ENCODE results near the gene TRPV2.

TRPV2 gene

GRCh38 chr17:16415031-16415924 is at the start of gene TRPV2:
TRPV2 (plus strand) TSS chr17:16415571; CDS start chr17:16417669, 2,098 bp downstream.
- peak within 1 kb of the TSS; percentile 66 for H3K4me3 ChIP-seq (ENCODE audit: low read length)
- no peaks in the 10 kb centered on the region for H3K9me2 ChIP-seq (replicated peaks; ENCODE audit: control insufficient read depth, low read length)
- 0 out of 2 replicates have a peak, but pooled peaks cover 2% of the 10 kb centered on the region for H3K27me3 ChIP-seq (ENCODE audit: control insufficient read depth, low read length)
- no peaks in the 10 kb centered on the region for H4K20me1 ChIP-seq (ENCODE audit: control insufficient read depth, insufficient read depth, low read depth, low read length)
- H3K4me1 ChIP-seq (ENCODE audit: control insufficient read depth, low read length), result peaks cover 31% of the 10 kb centered on the region
- H3K27ac ChIP-seq (ENCODE audit: low read depth, low read length), result no peak within 1 kb of the TSS
- peak within 1 kb of the TSS; percentile 79 for H3K4me2 ChIP-seq (ENCODE audit: low read length)
- H3F3A ChIP-seq (ENCODE audit: control insufficient read depth, insufficient read depth), result no peaks in the 10 kb centered on the region
- no peaks in the 10 kb centered on the region for H3K79me2 ChIP-seq (ENCODE audit: control insufficient read depth, low read length)
- no peak for TF ChIP-seq EZH2phosphoT487 (IDR thresholded peaks at IDR 0.05; ENCODE audit: borderline replicate concordance, low read length)
- peak; percentile 80 for TF ChIP-seq CTCF (IDR thresholded peaks at IDR 0.05; ENCODE audit: low read depth, low read length, poor library complexity, severe bottlenecking)
- no peaks in the 10 kb centered on the region for H3K36me3 ChIP-seq (ENCODE audit: control insufficient read depth, low read length)
- no peaks in the 10 kb centered on the region for H3K9me3 ChIP-seq (ENCODE audit: control insufficient read depth, insufficient read depth, low read length)

- H3K79me2 ChIP-seq (ENCODE audit: control insufficient read depth, low read length), result no peaks in the 10 kb centered on the region
- no peak overlapping the region for H3K27ac ChIP-seq (ENCODE audit: low read depth, low read length)
- H3K9me2 ChIP-seq (replicated peaks; ENCODE audit: control insufficient read depth, low read length), result no peaks in the 10 kb centered on the region
- no peak overlapping the region for H3K4me3 ChIP-seq (ENCODE audit: low read length)
- TF ChIP-seq EZH2phosphoT487 (IDR thresholded peaks at IDR 0.05; ENCODE audit: borderline replicate concordance, low read length), result no peak
- TF ChIP-seq CTCF (IDR thresholded peaks at IDR 0.05; ENCODE audit: low read depth, low read length, poor library complexity, severe bottlenecking), result no peak
- no peaks in the 10 kb centered on the region for H3K36me3 ChIP-seq (ENCODE audit: control insufficient read depth, low read length)
- no peaks in the 10 kb centered on the region for H3K27me3 ChIP-seq (ENCODE audit: control insufficient read depth, low read length)
- no peaks in the 10 kb centered on the region for H3K9me3 ChIP-seq (ENCODE audit: control insufficient read depth, insufficient read depth, low read length)
- H3K4me2 ChIP-seq (ENCODE audit: low read length), result no peak overlapping the region
- H3K4me1 ChIP-seq (ENCODE audit: control insufficient read depth, low read length), result no peaks in the 10 kb centered on the region
- no peaks in the 10 kb centered on the region for H4K20me1 ChIP-seq (ENCODE audit: control insufficient read depth, insufficient read depth, low read depth, low read length)
- no peaks in the 10 kb centered on the region for H3F3A ChIP-seq (ENCODE audit: control insufficient read depth, insufficient read depth)
These were observed 43.6 kb upstream of the TRPV2 start for GRCh38 chr17:16371742-16372141.

GRCh38 chr17:16374146-16374938 is 41.0 kb upstream of the TRPV2 start:
- H3K4me2 ChIP-seq (ENCODE audit: low read length), result no peak overlapping the region

More at GRCh38 chr17:16374146-16374938, 41.0 kb upstream of the TRPV2 start:
- Histone ChIP-seq H3K36me3 (ENCODE audit: control insufficient read depth, low read length) (no peaks in the 10 kb centered on the region), H4K20me1 (ENCODE audit: control insufficient read depth, insufficient read depth, low read depth, low read length) (no peaks in the 10 kb centered on the region), H3K4me3 (ENCODE audit: low read length) (no peak overlapping the region), H3K9me3 (ENCODE audit: control insufficient read depth, insufficient read depth, low read length) (no peaks in the 10 kb centered on the region), H3K27me3 (ENCODE audit: control insufficient read depth, low read length) (no peaks in the 10 kb centered on the region), H3K79me2 (ENCODE audit: control insufficient read depth, low read length) (no peaks in the 10 kb centered on the region), H3K4me1 (ENCODE audit: control insufficient read depth, low read length) (no peaks in the 10 kb centered on the region), H3F3A (ENCODE audit: control insufficient read depth, insufficient read depth) (peaks cover 5% of the 10 kb centered on the region; the same call in 1 of the 2 replicates), H3K27ac (ENCODE audit: low read depth, low read length) (no peak overlapping the region), H3K9me2 (replicated peaks; ENCODE audit: control insufficient read depth, low read length) (no peaks in the 10 kb centered on the region)
- no peak for TF ChIP-seq CTCF (IDR thresholded peaks at IDR 0.05; ENCODE audit: low read depth, low read length, poor library complexity, severe bottlenecking)
- no peak for TF ChIP-seq EZH2phosphoT487 (IDR thresholded peaks at IDR 0.05; ENCODE audit: borderline replicate concordance, low read length)
